AG09319 (cell line): ENCODE results near the gene PER3.

Source experiments
- DNase-seq: peaks from one replicate; pipeline ENCODE4 v3.0.0-alpha.2; 2010; ENCODE audit warnings: low read depth; ENCODE audit errors: extremely low read depth
- TF ChIP-seq, protein P1 (sequence below): IDR thresholded peaks from 2 replicates; pipeline ENCODE4 v1.5.1; 2011; ENCODE audit warnings: low read depth, mild to moderate bottlenecking, inconsistent platforms, low read length, moderate library complexity

PER3 gene

DNA sequence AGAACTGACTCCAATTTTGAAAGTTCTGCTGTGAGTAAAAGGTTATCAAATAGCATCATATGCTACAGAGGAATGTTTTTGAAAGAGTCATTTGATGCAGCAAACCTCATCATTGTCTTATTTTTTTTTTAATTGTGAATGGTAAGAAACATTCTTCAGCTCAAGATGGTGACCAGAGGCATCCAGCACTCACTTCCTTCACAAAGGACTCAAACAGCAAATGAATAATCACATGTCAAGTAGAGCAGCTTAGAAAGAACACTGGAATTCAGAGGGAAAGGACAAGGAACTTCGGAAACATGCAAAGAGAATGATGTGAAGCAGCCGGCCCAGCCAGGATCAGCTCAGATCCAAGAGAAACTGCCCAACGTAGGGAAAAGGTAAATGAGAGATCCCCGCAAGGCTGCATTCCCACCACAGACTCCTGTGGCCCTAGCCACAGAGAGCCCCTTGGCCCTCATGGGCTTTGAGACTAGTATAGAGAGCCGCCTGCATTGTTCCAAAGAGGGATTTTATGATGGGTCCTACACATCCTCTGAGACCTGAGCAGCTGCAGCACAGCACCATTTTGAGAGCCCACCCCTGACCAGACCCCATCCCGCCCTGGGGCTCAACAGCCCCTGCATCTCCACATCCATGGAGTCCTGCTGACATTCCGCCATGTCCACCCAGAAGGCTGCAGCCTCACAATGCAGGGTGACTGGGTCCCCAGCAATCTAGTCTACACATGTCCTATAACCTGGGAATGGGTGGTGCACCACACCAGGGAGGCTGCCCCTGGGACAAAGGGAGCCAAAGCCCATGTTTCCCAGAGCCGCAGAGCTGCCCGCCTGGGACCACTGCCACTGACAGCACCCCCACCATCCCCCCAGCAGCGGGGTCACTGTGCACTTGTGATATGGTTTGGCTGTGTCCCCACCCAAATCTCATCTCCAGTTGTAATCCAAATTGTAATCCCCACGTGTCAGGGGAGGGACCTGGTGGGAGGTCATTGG lies 90.0 kb downstream of the PER3 start:
- TF ChIP-seq, protein P1, sequence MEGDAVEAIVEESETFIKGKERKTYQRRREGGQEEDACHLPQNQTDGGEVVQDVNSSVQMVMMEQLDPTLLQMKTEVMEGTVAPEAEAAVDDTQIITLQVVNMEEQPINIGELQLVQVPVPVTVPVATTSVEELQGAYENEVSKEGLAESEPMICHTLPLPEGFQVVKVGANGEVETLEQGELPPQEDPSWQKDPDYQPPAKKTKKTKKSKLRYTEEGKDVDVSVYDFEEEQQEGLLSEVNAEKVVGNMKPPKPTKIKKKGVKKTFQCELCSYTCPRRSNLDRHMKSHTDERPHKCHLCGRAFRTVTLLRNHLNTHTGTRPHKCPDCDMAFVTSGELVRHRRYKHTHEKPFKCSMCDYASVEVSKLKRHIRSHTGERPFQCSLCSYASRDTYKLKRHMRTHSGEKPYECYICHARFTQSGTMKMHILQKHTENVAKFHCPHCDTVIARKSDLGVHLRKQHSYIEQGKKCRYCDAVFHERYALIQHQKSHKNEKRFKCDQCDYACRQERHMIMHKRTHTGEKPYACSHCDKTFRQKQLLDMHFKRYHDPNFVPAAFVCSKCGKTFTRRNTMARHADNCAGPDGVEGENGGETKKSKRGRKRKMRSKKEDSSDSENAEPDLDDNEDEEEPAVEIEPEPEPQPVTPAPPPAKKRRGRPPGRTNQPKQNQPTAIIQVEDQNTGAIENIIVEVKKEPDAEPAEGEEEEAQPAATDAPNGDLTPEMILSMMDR: no peak
- DNase-seq: no peak

DNA sequence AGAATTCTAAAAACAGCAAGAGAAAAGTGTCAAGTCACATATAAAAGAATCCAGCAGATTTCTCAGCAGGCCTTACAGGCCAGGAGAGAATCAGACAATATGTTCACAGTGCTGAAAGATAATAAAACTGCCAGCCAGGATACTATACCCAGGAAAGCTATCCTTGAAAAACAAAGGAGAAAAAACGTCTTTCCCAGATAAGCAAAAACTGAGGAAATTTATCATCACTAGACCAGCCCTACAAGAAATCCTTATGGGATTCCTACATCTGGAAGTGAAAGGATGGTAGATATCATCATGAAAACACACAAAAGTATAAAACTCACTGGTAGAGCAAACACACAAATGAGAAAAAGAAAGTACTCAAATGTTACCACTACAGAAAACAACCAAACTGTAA lies 93.9 kb downstream of the PER3 start:
- TF ChIP-seq, protein P1: no peak
- no peak for DNase-seq

DNA sequence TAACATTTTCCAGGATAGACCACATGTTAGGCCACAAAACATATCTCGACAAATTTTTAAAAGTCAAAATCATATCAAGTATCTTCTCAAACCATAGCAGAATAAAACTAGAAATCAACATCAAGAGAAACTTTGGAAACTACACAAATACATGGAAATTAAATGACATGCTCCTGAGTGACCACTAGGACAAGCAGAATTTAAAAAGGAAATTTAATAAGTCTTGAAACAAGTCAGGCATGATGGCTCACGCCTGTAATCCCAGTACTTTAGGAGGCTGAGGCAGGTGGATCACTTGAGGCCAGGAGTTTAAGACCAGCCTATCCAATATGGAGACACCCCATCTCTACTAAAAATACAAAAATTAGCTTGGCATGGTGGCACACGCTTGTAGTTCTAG lies 95.1 kb downstream of the PER3 start:
- DNase-seq: no peak
- TF ChIP-seq, protein P1: no peak

DNA sequence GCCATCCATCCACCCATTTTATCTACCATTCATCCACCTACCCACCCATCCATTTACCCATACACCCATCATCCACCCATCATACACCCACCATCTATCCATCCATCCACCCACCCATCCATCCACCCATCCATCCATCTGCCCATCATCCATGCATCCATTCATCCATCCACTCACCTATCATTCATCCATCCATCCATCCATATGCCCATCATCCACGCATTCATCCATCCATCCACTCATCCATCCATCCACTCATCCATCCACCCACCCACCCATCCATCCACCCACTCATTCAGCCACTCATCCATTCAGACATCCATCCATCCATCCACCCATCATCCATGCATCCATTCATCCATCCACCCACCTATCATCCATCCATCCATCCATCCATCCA lies 100.7 kb downstream of the PER3 start:
- TF ChIP-seq, protein P1: no peak
- no peak for DNase-seq

DNA sequence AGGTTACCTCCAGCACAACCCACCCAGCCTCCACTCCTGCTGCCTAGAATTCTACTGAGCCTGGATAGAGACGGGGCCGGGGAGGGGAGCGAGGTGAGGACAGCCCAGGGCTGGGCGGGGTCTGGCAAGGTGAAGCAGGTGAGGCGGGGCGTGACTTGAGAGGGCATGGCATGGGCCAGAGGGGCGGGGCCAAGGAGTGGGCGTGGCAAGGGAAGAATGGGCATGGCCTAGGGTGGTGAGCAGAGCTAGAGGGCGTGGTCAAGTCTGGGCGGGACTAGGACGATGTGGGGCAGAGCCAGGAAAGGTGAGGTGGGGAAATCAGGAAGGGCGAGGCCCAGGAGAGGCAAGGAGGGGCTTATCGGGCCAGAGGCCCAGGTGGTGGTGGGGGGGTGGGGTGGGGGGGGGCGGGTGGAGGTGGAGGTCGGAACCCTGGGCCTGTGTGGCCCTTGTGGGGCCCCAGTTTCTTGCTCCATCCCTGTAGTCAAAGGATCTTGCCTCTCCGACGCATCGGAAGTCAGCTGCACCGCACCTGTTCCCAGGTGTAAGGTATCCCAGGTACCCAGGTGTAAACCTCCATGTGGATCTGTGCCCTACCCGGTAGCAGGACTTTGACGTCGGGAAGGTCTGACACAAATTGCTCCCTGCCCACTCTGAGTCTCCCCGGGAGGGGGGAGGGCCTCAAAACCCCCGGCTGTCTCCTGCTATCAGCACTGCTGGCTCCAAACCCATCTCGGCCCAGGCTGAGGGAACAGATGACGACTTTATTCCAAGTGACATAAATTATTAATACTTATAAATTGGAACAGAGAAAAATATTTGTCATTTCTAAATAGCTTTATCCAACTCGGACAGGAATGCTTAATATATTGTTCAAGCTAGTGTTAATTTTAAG lies 101.7 kb downstream of the PER3 start:
- no peak for DNase-seq
- TF ChIP-seq, protein P1: no peak

DNA sequence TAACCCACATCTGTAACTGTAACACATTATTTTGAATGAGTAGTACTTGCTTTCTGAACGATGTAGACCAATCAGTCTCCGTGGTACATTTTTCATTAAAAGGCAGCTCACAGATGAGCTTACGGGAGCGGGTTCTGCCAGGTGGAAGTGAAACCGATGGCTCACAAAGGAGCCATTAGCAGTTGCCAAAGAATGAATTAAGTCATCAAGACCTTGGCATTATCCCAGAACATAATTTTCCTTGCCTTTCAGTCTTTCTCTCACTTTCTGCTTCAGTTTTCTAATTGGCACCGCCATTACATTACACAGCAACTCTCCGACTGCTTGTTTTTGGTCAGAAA lies 102.3 kb downstream of the PER3 start:
- TF ChIP-seq, protein P1: no peak
- DNase-seq: no peak
